Measurements from ENCODE around the gene STAG1.
"Not testable (repeated sequence)": the region's sequence is repeated elsewhere in the genome, so short reads cannot be mapped to it uniquely, and the experiment has no call there.

The STAG1 gene

GRCh38 chr3:136518102-136518501 lies 234.1 kb downstream of the STAG1 start:
- Histone ChIP-seq H3K27ac (no peak overlapping the region), H3K9ac (no peak overlapping the region), H3K79me2 (peaks cover 3% of the 10 kb centered on the region), H3K27me3 (ENCODE audit: control insufficient read depth, insufficient read depth, low read length) (no peaks in the 10 kb centered on the region), H3K4me1 (no peaks in the 10 kb centered on the region), H2AFZ (no peak overlapping the region), H3K4me2 (ENCODE audit: low read length) (no peak overlapping the region), H3K9me3 (ENCODE audit: control insufficient read depth, low read length) (no peaks in the 10 kb centered on the region), H3K36me3 (ENCODE audit: control insufficient read depth, insufficient read depth, low read length) (no peaks in the 10 kb centered on the region), H3K4me3 (ENCODE audit: low read depth, low read length) (no peak overlapping the region)
- no peak for TF ChIP-seq CTCF (IDR thresholded peaks at IDR 0.05)

- no peak for TF ChIP-seq CTCF (IDR thresholded peaks at IDR 0.05)
- H3K9ac ChIP-seq = no peak overlapping the region
Measured at GRCh38 chr3:136516656-136517055, 235.5 kb downstream of the STAG1 start.

GRCh38 chr3:136516095-136516494 lies 236.1 kb downstream of the STAG1 start:
- Histone ChIP-seq H3K4me1 (no peaks in the 10 kb centered on the region), H3K27ac (no peak overlapping the region), H3K9me3 (ENCODE audit: control insufficient read depth, low read length) (no peaks in the 10 kb centered on the region), H3K9ac (no peak overlapping the region), H3K4me3 (ENCODE audit: low read depth, low read length) (no peak overlapping the region), H3K36me3 (ENCODE audit: control insufficient read depth, insufficient read depth, low read length) (no peaks in the 10 kb centered on the region), H3K27me3 (ENCODE audit: control insufficient read depth, insufficient read depth, low read length) (no peaks in the 10 kb centered on the region), H3K4me2 (ENCODE audit: low read length) (no peak overlapping the region), H2AFZ (no peak overlapping the region), H3K79me2 (peaks cover 3% of the 10 kb centered on the region)
- TF ChIP-seq CTCF (IDR thresholded peaks at IDR 0.05) = no peak

More at GRCh38 chr3:136516656-136517055, 235.5 kb downstream of the STAG1 start:
- Histone ChIP-seq H3K36me3 (ENCODE audit: control insufficient read depth, insufficient read depth, low read length) (no peaks in the 10 kb centered on the region), H3K4me3 (ENCODE audit: low read depth, low read length) (no peak overlapping the region), H3K79me2 (peaks cover 3% of the 10 kb centered on the region), H3K9me3 (ENCODE audit: control insufficient read depth, low read length) (no peaks in the 10 kb centered on the region), H3K4me2 (ENCODE audit: low read length) (no peak overlapping the region), H3K27ac (no peak overlapping the region), H3K4me1 (no peaks in the 10 kb centered on the region), H3K27me3 (ENCODE audit: control insufficient read depth, insufficient read depth, low read length) (no peaks in the 10 kb centered on the region), H2AFZ (no peak overlapping the region)

GRCh38 chr3:136514533-136514932 lies 237.6 kb downstream of the STAG1 start:
- H2AFZ ChIP-seq; H3K9me3 ChIP-seq (ENCODE audit: control insufficient read depth, low read length); H3K4me2 ChIP-seq (ENCODE audit: low read length); H3K79me2 ChIP-seq; H3K4me1 ChIP-seq; H3K4me3 ChIP-seq (ENCODE audit: low read depth, low read length); H3K27ac ChIP-seq; H3K9ac ChIP-seq; H3K27me3 ChIP-seq (ENCODE audit: control insufficient read depth, insufficient read depth, low read length); H3K36me3 ChIP-seq (ENCODE audit: control insufficient read depth, insufficient read depth, low read length): not testable (repeated sequence)

DNA sequence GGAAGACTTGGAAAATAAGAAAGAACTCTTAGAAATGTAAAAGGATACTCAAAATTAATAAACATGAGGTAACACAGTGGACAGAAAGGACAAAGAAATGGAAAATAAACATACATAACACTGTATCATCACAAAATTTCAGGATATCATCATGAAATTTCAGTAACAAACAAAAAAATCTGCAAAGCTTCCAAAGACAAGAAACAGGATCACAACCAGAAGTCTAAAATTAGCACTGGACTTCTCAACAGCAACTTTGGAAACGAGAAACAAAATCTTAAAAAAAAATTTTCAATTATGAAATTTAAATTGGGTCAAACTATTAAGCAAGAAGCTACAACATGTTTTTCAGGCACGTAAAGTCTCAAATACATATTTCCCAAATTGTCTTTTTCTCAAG lies 238.8 kb downstream of the STAG1 start:
- no peaks in the 10 kb centered on the region for H3K4me1 ChIP-seq
- H3K36me3 ChIP-seq (ENCODE audit: control insufficient read depth, insufficient read depth, low read length) = no peaks in the 10 kb centered on the region
- H3K4me3 ChIP-seq (ENCODE audit: low read depth, low read length) = no peak overlapping the region
- no peak overlapping the region for H3K27ac ChIP-seq
- no peak for TF ChIP-seq CTCF (IDR thresholded peaks at IDR 0.05)
- H3K79me2 ChIP-seq = peaks cover 3% of the 10 kb centered on the region
- H3K27me3 ChIP-seq (ENCODE audit: control insufficient read depth, insufficient read depth, low read length) = no peaks in the 10 kb centered on the region
- H3K4me2 ChIP-seq (ENCODE audit: low read length) = no peak overlapping the region
- no peaks in the 10 kb centered on the region for H3K9me3 ChIP-seq (ENCODE audit: control insufficient read depth, low read length)
- no peak overlapping the region for H2AFZ ChIP-seq
- no peak overlapping the region for H3K9ac ChIP-seq
